GM23338 (cell line): ENCODE data around the gene GCN1. TPM values are rescaled to one million over a fixed set of nuclear protein-coding genes. Genes with fewer than 3 reads are reported as not detected.

Experiments used
- ATAC-seq: fragments of 200-7000 bp; cut with Tn5 transposase; 3 replicates; pipeline ENCODE4 v1.9.1; 2020
- DNase-seq: peaks from one replicate; pipeline ENCODE4 v3.0.0-alpha.2; 2015; ENCODE audit warnings: low spot score
- H2AFZ ChIP-seq: fragments of 200-600 bp; sonication (generic); 2 replicates; pipeline ENCODE4 v1.8.0; 2016; ENCODE audit warnings: antibody characterized with exemption, mild to moderate bottlenecking, moderate library complexity
- H3F3A ChIP-seq: fragments of 200-600 bp; sonication (generic); replicated peaks from 2 replicates; pipeline ENCODE4 v1.8.0; 2017; ENCODE audit warnings: antibody characterized with exemption, mixed run types, low read depth
- H3K27ac ChIP-seq: fragments of 200-600 bp; sonication (generic); 2 replicates; pipeline ENCODE4 v1.6.1; 2016; ENCODE audit warnings: low read depth
- H3K27me3 ChIP-seq: fragments of 200-600 bp; sonication (generic); 2 replicates; pipeline ENCODE4 v1.8.0; 2016; ENCODE audit warnings: mild to moderate bottlenecking, mixed run types, moderate library complexity; ENCODE audit not compliant: insufficient read depth
- H3K36me3 ChIP-seq: fragments of 200-600 bp; sonication (generic); 2 replicates; pipeline ENCODE4 v1.8.0; 2016; ENCODE audit warnings: mild to moderate bottlenecking; ENCODE audit not compliant: insufficient read depth
- H3K4me1 ChIP-seq: fragments of 200-600 bp; sonication (generic); 2 replicates; pipeline ENCODE4 v1.8.0; 2016; ENCODE audit warnings: mild to moderate bottlenecking, moderate library complexity; ENCODE audit not compliant: insufficient read depth
- H3K4me2 ChIP-seq: fragments of 200-600 bp; sonication (generic); 2 replicates; pipeline ENCODE4 v1.7.1; 2017; ENCODE audit warnings: mixed run types
- H3K4me3 ChIP-seq: fragments of 200-600 bp; sonication (generic); 2 replicates; pipeline ENCODE4 v1.6.1; 2016; ENCODE audit warnings: mixed run types
- H3K79me2 ChIP-seq: fragments of 200-600 bp; sonication (generic); replicated peaks from 2 replicates; pipeline ENCODE4 v1.8.0; 2017; ENCODE audit warnings: mild to moderate bottlenecking; ENCODE audit not compliant: insufficient read depth
- H3K9me2 ChIP-seq: fragments of 200-600 bp; sonication (generic); 2 replicates; pipeline ENCODE4 v1.8.0; 2017; ENCODE audit not compliant: insufficient read depth
- H4K20me1 ChIP-seq: fragments of 200-600 bp; sonication (generic); replicated peaks from 2 replicates; pipeline ENCODE4 v1.8.0; 2017; ENCODE audit warnings: mild to moderate bottlenecking; ENCODE audit not compliant: insufficient read depth
- H3K27ac Mint-ChIP-seq: 2 replicates; pipeline ENCODE4 v1.8.0; 2020; ENCODE audit warnings: inconsistent platforms, mild to moderate bottlenecking, moderate library complexity, mixed read lengths
- H3K27me3 Mint-ChIP-seq: 3 replicates; pipeline ENCODE4 v1.8.0; 2022; ENCODE audit warnings: low read depth, mild to moderate bottlenecking, moderate library complexity, mixed read lengths, inconsistent platforms; ENCODE audit not compliant: insufficient read depth, poor library complexity
- H3K36me3 Mint-ChIP-seq: 3 replicates; pipeline ENCODE4 v1.8.0; 2021; ENCODE audit warnings: low read depth, mild to moderate bottlenecking, inconsistent platforms, moderate library complexity, mixed read lengths
- H3K4me1 Mint-ChIP-seq: 3 replicates; pipeline ENCODE4 v1.8.0; 2020; ENCODE audit warnings: mild to moderate bottlenecking, inconsistent platforms, mixed read lengths
- H3K4me3 Mint-ChIP-seq: 3 replicates; pipeline ENCODE4 v1.8.0; 2021; ENCODE audit warnings: moderate library complexity, mild to moderate bottlenecking, inconsistent platforms, mixed read lengths
- H3K9me3 Mint-ChIP-seq: 3 replicates; pipeline ENCODE4 v1.8.0; 2020; ENCODE audit warnings: moderate library complexity, mild to moderate bottlenecking, inconsistent platforms, mixed read lengths
- CREB1 ChIP-seq: fragments of 250-450 bp; sonication (Bioruptor Pico); IDR thresholded peaks from 2 replicates; pipeline ENCODE4 v1.5.0; 2020; ENCODE audit warnings: low read depth, mild to moderate bottlenecking, moderate library complexity
- ETS1 ChIP-seq: IDR thresholded peaks from 2 replicates; pipeline ENCODE4 v1.6.1; 2016; ENCODE audit warnings: antibody characterized with exemption
- EZH2 ChIP-seq: fragments of 200-600 bp; sonication (generic); IDR thresholded peaks from one replicate; pipeline ENCODE4 v1.8.0; 2017; ENCODE audit warnings: antibody characterized with exemption, mild to moderate bottlenecking, low read depth; ENCODE audit not compliant: unreplicated experiment
- EZH2phosphoT487 ChIP-seq: fragments of 200-600 bp; sonication (generic); IDR thresholded peaks from one replicate; pipeline ENCODE4 v1.8.1; 2018; ENCODE audit warnings: antibody characterized with exemption; ENCODE audit not compliant: unreplicated experiment
- JUNB ChIP-seq: IDR thresholded peaks from one replicate; pipeline ENCODE4 v1.6.1; 2016; ENCODE audit warnings: antibody characterized with exemption; ENCODE audit not compliant: unreplicated experiment
- NANOG ChIP-seq: IDR thresholded peaks from 2 replicates; pipeline ENCODE4 v1.6.1; 2016; ENCODE audit warnings: antibody characterized with exemption, borderline replicate concordance
- STAT1 ChIP-seq: IDR thresholded peaks from one replicate; pipeline ENCODE4 v1.6.1; 2016; ENCODE audit warnings: antibody characterized with exemption; ENCODE audit not compliant: unreplicated experiment
- ZNF331 ChIP-seq: fragments of 250-450 bp; sonication (Bioruptor Pico); IDR thresholded peaks from 2 replicates; pipeline ENCODE4 v1.5.0; 2020; ENCODE audit warnings: low read depth, mild to moderate bottlenecking, moderate library complexity
- ZNF462 ChIP-seq: fragments of 250-450 bp; sonication (Bioruptor Pico); IDR thresholded peaks from 2 replicates; pipeline ENCODE4 v1.5.0; 2020; ENCODE audit warnings: mild to moderate bottlenecking, moderate library complexity
- polyA plus RNA-seq: library from polyadenylated mRNA; unstranded; fragments of >200 nt; fragmentation: Nextera tagmentation; extraction: Ambion mirVana; gene quantifications from 2 replicates; pipeline ENCODE4 v1.2.1, GENCODE V29; 2016
- total RNA-seq: library from RNA; depleted of rRNA; stranded (reverse); fragments of >200 nt; shearing (Covaris generic); gene quantifications from 2 replicates; pipeline ENCODE4 v1.2.3, GENCODE V29; 2014

GCN1 gene
- total and polyA plus RNA-seq, 2 experiments from 2014 or later = 18.0 to 177 TPM

- H3K4me1 Mint-ChIP-seq = peaks cover 29% of the 10 kb centered on the region
- peak overlapping the region; percentile 90 for H3K27ac ChIP-seq
Observed at GRCh38 chr12:120117961-120118320, 76.6 kb downstream of the GCN1 start.

GRCh38 chr12:120116792-120117651 lies 77.5 kb downstream of the GCN1 start:
- peak overlapping the region; percentile 100 for H3K4me2 ChIP-seq
- Mint-ChIP-seq H3K27ac (peak overlapping the region; percentile 91), H3K27me3 (peaks cover 11% of the 10 kb centered on the region), H3K36me3 (peaks cover 36% of the 10 kb centered on the region), H3K4me3 (peak overlapping the region; percentile 91), H3K4me1 (peaks cover 29% of the 10 kb centered on the region), H3K9me3 (no peaks in the 10 kb centered on the region)
- H3K4me3 ChIP-seq = peak overlapping the region; percentile 95
- H3K9me2 ChIP-seq = no peaks in the 10 kb centered on the region
- peaks cover 19% of the 10 kb centered on the region for H3K4me1 ChIP-seq
- ATAC-seq = peak; percentile 87
- H4K20me1 ChIP-seq = no peaks in the 10 kb centered on the region; the same call in 1 of the 2 replicates
- peak overlapping the region; percentile 90 for H3K27ac ChIP-seq
- H2AFZ ChIP-seq = peak overlapping the region; percentile 87
- no peaks in the 10 kb centered on the region; the same call in 1 of the 2 replicates for H3K36me3 ChIP-seq
- H3K79me2 ChIP-seq = peaks cover 55% of the 10 kb centered on the region
- DNase-seq = peak; percentile 95
- peaks cover 19% of the 10 kb centered on the region; the same call in 1 of the 2 replicates for H3F3A ChIP-seq
- no peaks in the 10 kb centered on the region for H3K27me3 ChIP-seq
- 0 out of 2 replicates have a peak, but pooled peaks have one; percentile 25 for TF ChIP-seq CREB1 (CRISPR knock-in tag)
- no peak for TF ChIP-seq ZNF331 (CRISPR knock-in tag)
- no peak for TF ChIP-seq NANOG
- no peak for TF ChIP-seq STAT1
- no peak for TF ChIP-seq ZNF462 (CRISPR knock-in tag)
- TF ChIP-seq ETS1 = 0 out of 2 replicates have a peak, but pooled peaks have one; percentile 26
- TF ChIP-seq JUNB = no peak
- TF ChIP-seq EZH2phosphoT487 = no peak

More at GRCh38 chr12:120117961-120118320, 76.6 kb downstream of the GCN1 start:
- TF ChIP-seq ETS1 (no peak), EZH2 (no peak), ZNF331 (CRISPR knock-in tag) (no peak)
- no peak for ATAC-seq
- no peak overlapping the region; the same call in 1 of the 2 replicates for H2AFZ ChIP-seq
- no peak for DNase-seq
- no peaks in the 10 kb centered on the region; the same call in 1 of the 2 replicates for H4K20me1 ChIP-seq
- no peaks in the 10 kb centered on the region for H3K27me3 ChIP-seq
- no peaks in the 10 kb centered on the region; the same call in 1 of the 2 replicates for H3K36me3 ChIP-seq
- no peaks in the 10 kb centered on the region for H3K9me2 ChIP-seq
- peak overlapping the region; percentile 91 for H3K4me3 Mint-ChIP-seq
- peak overlapping the region; percentile 95 for H3K4me3 ChIP-seq
- peak overlapping the region; percentile 91 for H3K27ac Mint-ChIP-seq
- peaks cover 36% of the 10 kb centered on the region for H3K36me3 Mint-ChIP-seq
- peaks cover 19% of the 10 kb centered on the region for H3K4me1 ChIP-seq
- H3K9me3 Mint-ChIP-seq = no peaks in the 10 kb centered on the region
- peaks cover 46% of the 10 kb centered on the region for H3K79me2 ChIP-seq
- H3K27me3 Mint-ChIP-seq = peaks cover 11% of the 10 kb centered on the region
- H3K4me2 ChIP-seq = peak overlapping the region; percentile 100
- H3F3A ChIP-seq = peaks cover 19% of the 10 kb centered on the region; the same call in 1 of the 2 replicates
